Stimulated activated CD4-positive, alpha-beta T cell treated with anti-CD3 and anti-CD28 coated beads, Interleukin-4, amount 100 ng/mL, for 24 hours (primary cell): ENCODE results near the gene SPATA32.

ENCODE experiments used
- DNase-seq: peaks from one replicate; pipeline ENCODE4 v3.0.0-alpha.2; 2020

The SPATA32 gene

DNA sequence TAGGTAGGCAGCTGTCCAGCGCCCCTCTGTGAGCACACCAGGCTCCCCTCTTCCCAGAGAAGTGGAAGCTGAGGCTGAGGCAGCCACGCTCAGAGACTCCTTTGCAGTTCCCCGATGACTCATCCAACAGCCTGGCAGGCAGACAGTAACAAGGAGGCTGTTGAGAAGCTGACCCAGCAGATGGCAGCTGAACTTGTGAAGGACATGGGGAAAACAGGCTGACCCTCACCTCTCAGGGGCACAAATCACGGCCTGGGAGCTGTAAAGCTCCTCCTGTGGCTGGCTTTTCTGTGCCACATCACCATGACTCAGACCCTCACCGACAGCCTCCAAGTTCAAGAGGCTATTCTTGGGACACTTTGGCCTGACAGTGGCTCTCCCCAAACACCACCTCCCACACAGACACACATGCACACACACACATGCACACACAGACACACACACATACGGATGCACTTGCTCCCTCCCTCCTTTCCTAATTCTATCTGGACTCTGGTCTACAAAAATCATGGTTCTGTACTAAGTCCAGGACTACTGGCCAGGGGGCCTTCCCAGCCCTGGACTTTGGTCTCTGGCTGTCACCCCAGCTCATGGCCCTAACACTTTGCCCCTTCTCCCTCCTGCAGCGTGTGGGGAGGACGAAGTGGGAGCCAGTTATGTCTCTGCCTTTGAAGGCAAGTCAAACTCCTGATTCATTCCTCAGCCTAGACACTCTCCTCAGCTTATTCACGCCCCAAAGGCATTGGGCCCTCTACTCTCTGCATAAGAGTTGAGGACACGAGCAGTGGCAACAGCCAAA, 31.7 kb upstream of the SPATA32 start:
- no peak for DNase-seq

DNA sequence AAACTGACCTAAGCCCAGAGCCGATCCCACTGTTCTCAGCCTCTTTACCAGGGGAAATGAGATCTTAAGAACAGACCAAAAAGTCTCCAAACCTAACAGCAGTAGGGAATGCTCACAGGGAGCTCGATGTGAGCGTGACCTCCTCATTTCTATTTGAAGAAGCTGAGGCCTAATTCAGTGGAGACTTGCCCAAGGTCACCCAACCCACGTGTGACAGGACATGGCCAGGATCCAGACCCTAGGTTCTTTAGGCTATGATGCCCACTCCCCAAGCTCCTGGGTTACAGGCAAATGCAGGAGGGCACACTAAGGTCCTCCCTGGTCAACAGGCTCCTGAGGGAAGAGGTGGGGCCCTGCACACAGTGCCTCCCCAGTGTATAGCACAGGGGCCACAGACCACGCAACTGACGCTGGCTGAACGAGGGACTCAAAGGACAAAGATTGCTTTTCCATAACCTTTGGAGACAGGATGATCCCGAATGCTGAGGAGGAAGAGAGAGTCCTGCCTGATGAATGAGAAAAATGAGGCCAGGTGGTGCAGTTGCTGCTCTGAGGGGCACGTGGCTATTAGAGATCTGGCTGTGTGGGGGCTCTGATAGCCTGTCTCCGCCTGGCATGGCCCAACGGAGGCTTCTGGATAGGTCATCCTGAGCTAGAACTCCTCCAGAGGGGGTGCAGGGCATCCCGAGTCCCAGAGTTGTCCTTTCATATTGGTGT, 31.0 kb upstream of the SPATA32 start:
- no peak for DNase-seq

DNA sequence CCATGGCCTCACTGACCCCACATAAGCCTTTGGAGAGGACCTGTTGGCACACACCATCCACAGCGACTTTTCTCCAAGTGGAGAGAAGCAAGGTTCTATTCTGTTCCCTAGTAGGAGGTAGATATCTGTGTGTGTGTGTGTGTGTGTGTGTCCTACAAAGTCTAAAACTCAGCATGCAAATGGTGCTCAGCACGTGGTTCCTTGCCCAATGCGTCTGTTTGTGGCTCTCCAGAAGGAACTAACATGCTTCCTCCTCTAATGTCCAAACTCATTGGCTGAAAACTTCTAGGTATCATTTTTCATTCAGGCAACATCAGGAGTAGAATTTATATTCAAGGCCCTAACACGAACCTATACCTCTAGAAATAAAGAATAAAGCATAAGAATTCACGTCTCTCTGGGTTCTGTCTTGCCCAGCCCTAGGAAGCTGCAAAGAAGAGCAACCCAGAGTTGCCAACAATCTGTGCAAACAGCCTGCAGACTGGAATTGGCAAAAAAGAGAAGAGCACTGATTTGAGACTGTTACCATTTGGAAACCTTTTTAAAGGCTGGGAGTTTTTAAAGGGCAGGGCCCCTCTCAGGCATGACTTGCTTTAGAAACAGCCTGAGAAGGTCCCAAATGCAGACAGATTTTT, 29.4 kb upstream of the SPATA32 start:
- DNase-seq: no peak

DNA sequence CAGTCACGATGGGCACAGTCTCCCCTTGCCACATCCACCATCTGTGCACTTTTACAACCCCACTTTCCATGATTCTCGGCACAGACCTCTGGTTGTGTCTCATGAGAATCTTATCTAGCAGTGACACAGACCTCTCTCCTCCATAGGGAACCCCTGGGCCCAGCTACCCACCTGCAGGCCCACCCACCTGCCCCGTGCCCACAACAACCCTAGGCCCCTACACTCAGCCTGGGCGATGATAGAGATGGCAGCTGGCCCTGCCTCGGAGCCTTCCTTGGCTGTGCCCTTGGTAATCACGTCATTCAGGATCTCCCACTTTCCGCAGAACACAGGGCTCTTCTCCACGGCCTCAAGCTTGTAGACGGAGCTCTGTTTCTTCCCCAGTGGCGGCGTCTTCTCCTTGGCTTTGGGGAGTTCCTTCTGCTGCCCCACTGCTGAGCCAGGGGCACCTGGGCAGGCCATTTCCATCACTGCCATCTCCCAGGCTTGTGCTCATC, 28.4 kb upstream of the SPATA32 start:
- no peak for DNase-seq

DNA sequence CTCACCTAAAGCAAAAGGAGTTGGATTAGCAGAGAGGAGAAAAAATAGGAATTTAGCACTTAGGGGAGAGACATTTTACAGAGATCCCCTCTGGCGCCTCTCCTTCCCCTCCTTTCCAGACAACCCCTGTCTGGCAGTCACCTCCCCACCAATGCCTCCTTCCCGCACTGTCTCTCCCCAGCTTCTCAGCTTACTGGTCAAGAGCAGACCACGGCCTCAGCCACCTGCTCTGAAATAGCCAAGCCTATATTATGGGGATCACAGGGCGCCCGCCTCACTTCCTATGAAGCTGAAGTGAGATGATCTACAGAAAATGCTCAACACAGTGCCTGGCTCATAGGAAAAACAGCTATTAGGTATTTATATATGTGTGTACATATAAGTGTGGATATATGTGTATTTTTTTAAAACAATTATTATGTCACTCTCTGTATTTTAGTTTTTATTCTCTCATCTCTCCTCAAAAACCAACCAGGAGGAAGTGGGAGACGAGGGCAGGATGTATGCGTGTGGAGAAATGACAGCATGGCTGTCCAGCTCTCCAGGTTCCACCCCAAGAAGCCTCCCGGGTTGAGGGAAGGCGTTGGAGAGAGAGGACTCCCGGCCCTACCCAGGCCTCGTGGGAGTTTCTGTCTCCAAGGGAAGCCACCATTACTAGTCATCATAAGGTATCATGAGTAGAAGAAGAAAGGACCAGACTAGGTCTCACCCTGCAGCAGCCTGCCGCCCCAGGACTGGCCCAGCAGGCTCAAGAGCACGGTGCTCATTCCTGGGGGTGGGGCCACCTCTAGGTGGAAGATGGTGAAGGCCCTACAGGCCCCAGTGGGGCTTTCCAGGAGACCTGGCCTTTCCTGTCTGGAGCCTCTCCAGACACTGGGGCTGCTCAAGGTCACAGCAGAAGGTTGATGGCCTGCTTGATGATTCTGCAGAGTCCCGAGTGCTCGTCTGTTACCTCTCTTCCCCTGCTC, 27.7 kb upstream of the SPATA32 start:
- DNase-seq: no peak

DNA sequence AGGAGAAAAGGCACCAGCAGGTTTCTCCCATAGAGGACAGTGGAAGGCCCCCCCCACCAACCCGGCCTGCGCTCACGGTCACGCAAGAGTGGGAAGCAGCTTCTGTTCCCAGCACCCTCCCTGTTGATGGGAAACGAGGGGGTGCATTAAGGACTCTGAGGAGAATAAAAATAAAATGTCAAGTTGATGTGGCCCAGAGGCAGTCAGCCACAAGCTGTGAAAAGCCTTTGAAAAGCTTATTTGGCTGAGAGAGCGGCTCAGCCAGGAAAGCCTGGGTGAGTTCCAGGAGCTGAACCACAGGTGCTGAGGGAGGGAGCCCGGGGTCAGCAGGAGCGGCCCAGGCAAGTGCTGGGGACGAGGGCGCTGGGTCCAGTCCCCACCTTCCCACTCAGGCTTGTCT, 26.9 kb upstream of the SPATA32 start:
- DNase-seq: no peak

DNA sequence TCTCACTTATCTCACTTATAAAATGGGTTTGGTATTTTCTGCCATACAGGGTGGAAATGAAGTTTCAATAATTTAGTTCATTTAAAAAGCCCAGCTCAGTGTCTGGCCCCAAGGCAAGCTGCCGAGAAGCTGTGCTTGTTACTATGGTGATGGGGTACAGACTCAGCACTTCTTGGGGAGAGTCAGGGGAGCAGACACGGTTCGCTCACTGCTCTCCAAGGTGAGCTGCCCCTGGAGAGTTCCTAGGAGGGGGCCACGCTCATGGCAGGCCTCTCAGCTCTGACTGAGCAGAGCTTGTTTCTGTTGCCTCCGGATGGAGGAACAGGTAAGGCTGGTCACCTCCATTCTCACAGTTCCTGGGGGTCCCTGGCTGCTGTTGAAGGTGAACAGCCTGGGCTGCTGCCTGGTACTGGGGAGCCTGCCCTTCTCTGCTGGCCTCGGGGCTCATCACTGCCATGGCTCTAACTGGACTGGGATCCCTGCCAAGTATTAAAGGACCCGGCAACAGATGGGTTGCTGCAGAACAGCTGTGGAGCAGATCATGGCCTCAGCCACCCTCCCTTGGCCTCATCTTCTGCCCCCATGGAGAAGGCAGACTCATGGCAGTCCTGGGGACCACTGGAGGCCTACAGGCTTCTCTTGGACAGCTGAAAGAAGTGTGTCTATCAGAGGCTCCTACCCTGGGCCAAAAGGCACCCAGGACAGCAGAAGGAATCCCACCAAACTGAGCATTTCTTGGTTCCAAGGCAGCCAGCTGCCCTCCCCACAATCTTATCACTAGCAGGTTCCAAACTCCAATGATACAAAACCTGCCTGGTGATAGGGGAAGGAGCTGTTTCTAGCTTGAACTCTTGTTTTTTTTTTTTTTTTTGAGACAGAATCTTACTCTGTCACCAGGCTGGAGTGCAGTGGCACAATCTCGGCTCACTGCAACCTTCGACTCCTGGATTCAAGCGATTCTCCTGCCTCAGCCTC, 25.9 kb upstream of the SPATA32 start:
- DNase-seq: no peak

DNA sequence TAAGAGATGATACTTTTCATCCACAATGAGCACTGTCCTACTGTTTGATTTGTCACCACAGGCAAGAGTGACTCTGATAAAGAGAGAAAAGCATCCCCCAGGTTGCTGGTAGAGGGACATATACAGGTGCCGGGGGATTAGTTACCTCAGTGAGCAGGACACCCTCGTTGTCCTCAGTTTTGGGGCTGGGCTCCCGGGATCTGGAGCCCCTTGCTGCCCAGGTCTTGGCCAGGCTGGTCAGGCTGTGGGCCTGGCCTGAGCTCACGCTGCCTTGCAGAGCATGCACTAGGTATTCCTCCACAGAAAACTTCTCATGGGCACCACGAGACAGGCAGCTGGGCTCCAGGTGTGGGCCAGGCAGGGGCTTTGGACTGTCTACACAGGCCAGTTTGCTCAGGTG, 24.4 kb upstream of the SPATA32 start:
- DNase-seq: no peak

DNA sequence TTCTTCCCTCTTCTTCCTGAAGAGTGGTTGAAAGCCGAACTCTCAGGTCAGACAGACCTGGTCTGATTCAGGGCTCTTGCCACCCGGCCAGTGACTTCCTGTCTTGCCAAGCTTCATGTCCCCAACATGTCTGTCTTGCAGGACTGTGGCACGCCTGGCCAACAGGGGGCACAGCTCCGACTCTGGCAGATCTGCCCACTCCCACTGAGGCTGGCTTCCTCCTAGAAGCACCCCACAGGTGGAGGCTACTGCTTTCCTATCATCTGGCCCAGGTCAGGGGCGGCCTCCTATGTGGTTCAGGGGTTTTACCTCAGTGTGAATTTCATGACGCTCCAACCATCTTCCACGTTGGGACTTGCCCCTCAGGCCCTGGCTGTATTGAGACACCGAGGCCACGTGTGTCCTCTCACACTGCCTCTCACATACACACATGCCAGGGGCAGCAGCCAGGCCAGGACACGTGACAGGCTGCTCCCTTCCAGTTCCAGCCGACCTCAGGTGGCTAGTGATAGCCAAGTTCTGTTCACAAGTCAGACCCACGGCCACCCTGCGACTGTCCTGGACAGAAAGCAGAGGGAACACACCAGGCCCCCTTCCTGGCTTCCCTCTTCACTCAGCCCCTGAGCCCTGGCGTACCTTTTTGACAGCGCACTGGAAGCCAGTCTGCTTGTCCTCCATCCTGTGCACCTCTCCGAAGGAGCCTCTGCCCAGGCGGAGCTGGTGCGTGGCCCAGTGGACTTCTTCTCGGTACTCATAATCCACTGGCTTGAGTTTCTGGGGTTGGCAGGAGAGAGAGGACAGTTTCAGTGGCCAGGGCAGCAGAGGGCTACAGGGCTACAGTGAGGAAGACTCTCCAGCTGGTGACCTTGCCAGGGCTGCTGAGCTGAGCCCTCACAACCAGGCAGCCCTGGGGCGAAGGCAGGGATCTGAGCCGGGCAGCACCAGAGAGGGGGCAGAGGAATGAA, 22.6 kb upstream of the SPATA32 start:
- DNase-seq: peak; percentile 54

DNA sequence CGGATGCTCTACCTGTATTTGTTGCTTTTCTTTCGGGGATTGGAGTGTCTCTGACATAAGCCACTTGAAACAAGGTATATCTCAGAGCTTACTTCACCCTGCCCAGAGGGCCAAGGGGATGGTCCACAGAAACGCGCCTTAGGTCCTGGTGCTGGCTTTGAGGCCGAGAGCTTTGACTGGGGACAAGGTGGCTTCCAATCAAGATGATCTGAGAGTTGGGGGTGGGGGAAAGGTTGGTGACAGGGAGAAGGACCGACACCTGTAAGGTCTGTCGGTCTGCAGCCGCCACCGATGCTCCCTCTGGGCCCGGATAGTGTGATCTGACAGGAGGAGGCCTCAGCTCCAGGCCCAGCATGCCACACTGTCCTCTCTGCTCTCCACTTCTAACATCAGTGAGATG, 21.8 kb upstream of the SPATA32 start:
- no peak for DNase-seq

DNA sequence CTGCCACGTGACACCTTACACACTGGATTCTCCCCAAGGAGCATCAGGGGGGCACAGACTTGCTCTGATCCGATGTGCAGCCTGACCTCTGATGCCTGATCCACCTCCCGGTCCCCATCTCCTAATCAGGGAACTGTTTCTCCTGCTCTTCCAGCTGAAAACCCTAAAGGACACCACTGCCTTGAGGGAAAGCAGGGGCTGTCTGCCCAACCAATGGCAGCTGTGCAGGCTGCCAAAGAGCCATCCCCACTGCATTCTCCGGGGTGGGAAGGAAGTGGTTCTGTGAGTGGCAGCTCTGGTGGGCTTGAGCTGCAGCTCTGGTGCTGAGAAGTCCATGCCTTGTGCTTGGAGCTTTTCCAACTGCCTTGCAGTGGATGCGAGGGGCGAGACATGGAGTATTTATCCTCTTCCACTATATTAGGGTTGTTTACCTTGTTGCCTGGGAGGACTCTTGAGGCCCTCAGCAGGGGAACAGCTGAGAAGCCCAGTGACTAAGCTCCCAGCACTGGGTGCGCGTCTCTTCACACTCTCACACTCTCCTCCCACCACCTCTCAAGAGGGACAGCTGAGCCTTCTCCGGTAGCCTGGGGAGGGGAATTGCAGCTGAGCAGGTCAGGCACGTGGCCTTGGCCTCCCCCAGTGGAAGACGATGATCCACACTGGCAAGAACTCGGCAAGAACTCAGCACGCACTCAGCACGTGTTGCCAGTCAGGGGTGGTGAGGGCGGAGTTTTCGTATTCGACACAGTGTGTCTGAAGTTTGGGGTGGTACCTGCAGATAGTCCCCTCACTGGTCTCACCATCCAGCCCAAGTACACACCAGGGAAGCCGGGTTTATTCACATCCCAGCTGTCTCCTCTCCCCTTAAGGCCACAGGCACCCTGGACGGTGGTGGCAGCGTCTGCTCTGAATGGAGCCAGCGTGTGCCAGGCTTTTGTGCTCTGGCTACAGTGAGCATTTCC, 21.1 kb upstream of the SPATA32 start:
- DNase-seq: no peak

DNA sequence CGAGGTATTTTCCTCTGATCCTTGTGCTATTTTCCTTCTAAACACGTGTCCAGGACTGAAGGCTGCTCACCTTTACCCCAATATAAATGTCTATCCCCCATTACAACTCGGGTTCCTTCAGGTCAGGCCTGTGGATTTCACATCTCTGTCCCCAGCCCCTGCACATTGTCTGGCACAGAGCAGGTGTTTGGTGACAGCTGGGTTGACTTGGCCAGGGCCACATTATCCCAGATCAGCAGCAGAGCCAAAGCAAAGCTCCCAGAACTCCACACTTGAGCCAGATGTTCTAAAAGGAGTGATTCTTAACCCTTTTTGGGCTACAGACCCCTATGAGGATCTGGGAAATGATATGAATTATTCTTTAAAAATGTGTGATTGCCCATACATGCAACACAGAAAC, 18.0 kb upstream of the SPATA32 start:
- no peak for DNase-seq

DNA sequence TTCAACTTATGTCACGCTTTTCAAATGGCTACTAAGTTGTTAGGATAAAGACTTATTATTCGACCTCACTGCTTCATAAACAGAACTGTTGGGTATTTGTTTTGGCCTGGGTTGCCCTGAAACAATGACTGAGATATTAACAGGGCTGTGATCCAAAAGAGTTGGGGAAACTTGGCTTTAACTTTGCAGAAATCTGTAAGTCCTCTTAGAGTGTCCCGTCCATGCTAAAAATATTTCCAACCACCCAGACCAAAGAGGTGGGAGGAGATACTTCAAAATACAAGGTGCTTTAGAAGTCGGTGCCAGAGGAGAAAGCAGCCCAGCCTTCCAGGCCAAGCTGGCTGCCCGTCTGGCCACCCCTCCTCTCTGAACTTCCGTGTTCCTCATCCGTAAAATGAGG, 16.1 kb upstream of the SPATA32 start:
- no peak for DNase-seq

DNA sequence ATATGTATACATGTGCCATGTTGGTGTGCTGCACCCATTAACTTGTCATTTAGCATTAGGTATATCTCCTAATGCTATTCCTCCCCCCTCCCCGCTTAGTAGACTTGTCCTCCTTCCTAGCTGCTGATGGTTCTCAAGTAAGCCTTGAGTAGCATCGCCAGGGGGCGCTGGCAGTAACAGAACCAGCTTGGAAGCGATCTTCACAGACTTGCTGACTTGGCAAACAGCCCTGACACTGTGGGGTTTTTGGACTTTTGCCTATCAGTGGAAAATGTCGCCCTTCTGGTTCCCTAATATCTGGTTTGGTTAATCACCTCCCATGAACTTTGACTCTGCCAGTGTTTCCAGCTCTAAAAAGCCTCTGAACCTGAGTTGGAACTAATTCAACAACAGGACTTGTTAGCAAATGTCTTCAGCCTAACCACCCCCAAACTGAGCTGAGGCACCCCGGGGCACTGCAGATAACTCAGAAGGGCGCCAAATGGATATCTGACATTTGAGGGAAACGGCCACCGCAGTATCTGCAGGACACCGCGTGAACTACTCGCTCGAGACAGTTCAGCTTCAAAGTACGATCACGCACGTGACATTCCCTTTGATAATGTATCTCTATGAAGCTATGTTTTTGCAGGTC, 15.4 kb upstream of the SPATA32 start:
- DNase-seq: peak; percentile 93

DNA sequence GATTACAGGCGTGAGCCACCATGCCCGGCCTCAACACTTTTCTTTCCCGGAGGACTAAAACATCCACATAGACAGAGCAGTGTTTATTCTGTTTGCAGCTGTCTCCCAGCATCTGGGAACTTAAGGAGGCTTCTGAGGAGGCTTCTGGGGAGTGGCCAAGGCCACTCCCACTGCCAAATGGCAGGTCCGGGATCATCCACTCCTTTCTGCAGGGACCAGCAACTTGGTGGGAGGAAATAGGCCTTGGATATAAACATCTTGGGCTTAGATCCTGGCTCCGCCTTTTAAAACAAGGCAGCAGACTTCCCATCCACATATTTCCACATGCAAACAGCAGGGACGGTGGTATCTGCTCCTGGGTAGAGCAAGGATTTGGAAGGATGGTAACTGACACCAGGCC, 14.1 kb upstream of the SPATA32 start:
- DNase-seq: no peak

DNA sequence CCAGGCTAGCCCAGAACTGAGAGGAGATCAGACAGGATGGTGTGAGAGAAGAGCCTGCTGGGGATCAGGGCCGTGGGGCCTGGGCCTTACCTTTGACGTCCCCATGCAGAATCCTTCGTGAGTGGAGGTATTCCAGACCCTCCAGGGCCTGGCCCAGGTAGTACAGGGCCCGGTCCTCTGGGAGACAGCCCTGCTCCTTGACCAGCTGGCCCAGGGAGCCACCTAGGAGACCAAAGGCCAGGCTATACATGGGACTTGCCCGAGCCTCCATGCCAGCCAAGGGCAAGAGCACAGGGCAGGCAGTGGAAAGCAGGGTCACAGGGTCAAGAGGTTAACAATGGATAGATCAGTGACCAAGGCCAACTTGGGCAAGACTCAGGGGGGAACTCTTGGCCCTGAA, 12.1 kb upstream of the SPATA32 start:
- no peak for DNase-seq

DNA sequence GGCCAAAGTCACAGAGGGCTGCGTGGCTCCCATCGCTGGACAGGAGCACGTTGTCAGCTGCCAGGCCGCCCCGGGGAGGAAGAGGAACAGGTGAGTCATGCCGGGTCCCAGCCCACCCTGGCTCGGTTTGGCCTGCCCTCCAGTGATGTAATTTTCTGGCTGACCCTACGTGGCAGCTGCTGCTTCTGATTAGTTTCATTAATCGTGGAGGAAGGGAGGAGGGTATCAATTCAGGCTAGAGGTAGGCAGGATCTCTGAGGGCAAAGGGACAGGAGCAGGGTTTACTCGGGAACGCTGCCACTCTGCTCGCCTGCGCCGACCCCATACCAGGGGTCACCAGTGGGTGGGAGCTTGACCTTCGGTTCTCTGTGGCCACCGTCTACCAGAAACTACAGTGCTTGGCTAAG, 11.7 kb upstream of the SPATA32 start:
- no peak for DNase-seq

DNA sequence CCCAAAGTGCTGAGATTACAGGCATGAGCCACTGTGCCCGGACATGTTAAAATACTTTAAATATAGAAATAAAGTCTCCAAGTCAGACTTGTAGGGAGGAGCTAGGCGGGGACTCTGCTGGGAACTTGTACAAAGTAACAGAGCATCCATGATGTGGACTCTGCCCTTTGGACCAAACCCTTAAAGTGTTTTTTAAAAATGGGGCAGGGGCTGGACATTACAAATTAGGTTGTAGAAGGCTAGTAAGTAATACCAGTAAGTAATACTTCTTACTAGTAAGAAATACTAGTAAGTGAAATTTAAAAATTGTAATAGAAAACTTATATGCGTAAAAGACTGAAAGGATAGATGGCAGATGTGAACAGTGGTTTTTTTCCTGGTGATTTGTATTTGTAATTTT, 9.7 kb upstream of the SPATA32 start:
- DNase-seq: no peak
